HG03175 (cell line): ENCODE results near the gene DTL.

Source experiments
- ATAC-seq: cut with Tn5 transposase; IDR thresholded peaks from one replicate; pipeline ENCODE4 v1.9.1; 2021; ENCODE audit warnings: mild to moderate bottlenecking, moderate library complexity; ENCODE audit not compliant: unreplicated experiment

DTL gene

GRCh38 chr1:212124690-212125582 is 89.4 kb downstream of the DTL start:
- ATAC-seq: no peak

GRCh38 chr1:212125654-212126053 is 90.1 kb downstream of the DTL start:
- no peak for ATAC-seq

- ATAC-seq: no peak
Observed at GRCh38 chr1:212127221-212127620, 91.7 kb downstream of the DTL start.

- no peak for ATAC-seq
Observed at GRCh38 chr1:212129781-212130180, 94.2 kb downstream of the DTL start.

- no peak for ATAC-seq
Observed at GRCh38 chr1:212132025-212132424, 96.5 kb downstream of the DTL start.

- no peak for ATAC-seq
Observed at GRCh38 chr1:212133319-212133718, 97.8 kb downstream of the DTL start.

GRCh38 chr1:212135166-212135565 is 99.6 kb downstream of the DTL start:
- no peak for ATAC-seq

GRCh38 chr1:212137854-212138253 is 102.3 kb downstream of the DTL start:
- no peak for ATAC-seq

- no peak for ATAC-seq
Observed at GRCh38 chr1:212138457-212138856, 102.9 kb downstream of the DTL start.

GRCh38 chr1:212139526-212140135 is 104.1 kb downstream of the DTL start:
- ATAC-seq: no peak

- ATAC-seq: no peak
Observed at GRCh38 chr1:212141404-212141803, 105.9 kb downstream of the DTL start.

- ATAC-seq: no peak
Observed at GRCh38 chr1:212142883-212143530, 107.5 kb downstream of the DTL start.

GRCh38 chr1:212147581-212148033 is 112.1 kb downstream of the DTL start:
- ATAC-seq: no peak

GRCh38 chr1:212149566-212149965 is 114.0 kb downstream of the DTL start:
- no peak for ATAC-seq

GRCh38 chr1:212152308-212152693 is 116.8 kb downstream of the DTL start:
- ATAC-seq: no peak

- ATAC-seq: no peak
Observed at GRCh38 chr1:212152869-212153268, 117.3 kb downstream of the DTL start.

GRCh38 chr1:212153635-212154034 is 118.1 kb downstream of the DTL start:
- no peak for ATAC-seq
